ENCODE measurements around the gene NHLH1. TPM values are rescaled to one million over a fixed set of nuclear protein-coding genes. Genes with fewer than 3 reads are reported as not detected.

Gene NHLH1
- total and polyA plus RNA-seq, 10 of the 15 experiments (the other 5 are each of a cell fraction or from before 2014, with no cell fraction given), result 0.22 to 0.98 (median 0.43) TPM; not detected in 1

GRCh38 chr1:160330119-160330518 lies 36.8 kb upstream of the NHLH1 start:
- Histone ChIP-seq H2AFZ (ENCODE audit: control insufficient read depth, low read depth, low read length) (no peak overlapping the region), H3K27me3 (replicated peaks in 1 of 2; ENCODE audit: control insufficient read depth in 2 of 2, insufficient read depth in 2 of 2, low read length in 1 of 2) (no peaks in the 10 kb centered on the region), H3K4me3 (no peak overlapping the region), H3K4me2 (ENCODE audit: control insufficient read depth, insufficient read depth) (no peak overlapping the region), H3K4me1 (ENCODE audit: control insufficient read depth, insufficient read depth, low read length) (no peaks in the 10 kb centered on the region), H3K9ac (ENCODE audit: control insufficient read depth, insufficient read depth, low read length) (no peak overlapping the region), H3K36me3 (ENCODE audit: control insufficient read depth in 2 of 2, insufficient read depth in 2 of 2, low read length in 1 of 2) (peaks cover 10 to 49% of the 10 kb centered on the region in 2 experiments), H3K27ac (ENCODE audit: control insufficient read depth, insufficient read depth) (no peak overlapping the region), H4K20me1 (ENCODE audit: control insufficient read depth, insufficient read depth) (no peaks in the 10 kb centered on the region), H3K79me2 (ENCODE audit: control insufficient read depth, insufficient read depth, low read length) (no peaks in the 10 kb centered on the region), H3K9me3 (replicated peaks; ENCODE audit: control insufficient read depth, insufficient read depth, low read length) (no peaks in the 10 kb centered on the region)
- ATAC-seq, result no peak
- no TSS peak for BruUV-seq (replicated peaks)
- SMC1A ChIA-PET (ENCODE audit: uncharacterized antibody, unreplicated experiment), result interaction anchor here (0.6 to 1.2 kb wide), 4 partner anchors 11 to 70 kb away, joined by 3 to 4 read pairs (median 4); no protein-coding TSS in a partner anchor
- TF ChIP-seq BCLAF1 (IDR thresholded peaks at IDR 0.05), result no peak
- TF ChIP-seq HCFC1 (IDR thresholded peaks at IDR 0.05; ENCODE audit: low read length), result no peak
- no peak for TF ChIP-seq SP1 (IDR thresholded peaks at IDR 0.05; ENCODE audit: low read depth, low read length)
- TF ChIP-seq EED (IDR thresholded peaks at IDR 0.05; ENCODE audit: low read depth), result no peak
- TF ChIP-seq RAD21 (IDR thresholded peaks at IDR 0.05; ENCODE audit: insufficient read depth, low read depth, low read length), result no peak
- no peak for TF ChIP-seq NR2C1 (IDR thresholded peaks at IDR 0.05)
- no peak for FAIRE-seq
- POLR2A ChIA-PET, result interaction anchor here (0.5 to 0.6 kb wide), 2 partner anchors 20 to 24 kb away, joined by 3 to 5 read pairs; no protein-coding TSS in a partner anchor
- CTCF ChIA-PET, result interaction anchor here (0.5 to 1.3 kb wide), 5 partner anchors 12 to 314 kb away, joined by 3 to 7 read pairs (median 3); no protein-coding TSS in a partner anchor
- intact Hi-C loops (cut with micrococcal nuclease; ENCODE audit: unreplicated experiment) (no loop called here), in situ Hi-C loops (cut with MboI) (loop anchor here (25.0 kb wide), 1 partner anchor 1293 kb away; no protein-coding TSS in a partner anchor)
- RAD21 ChIA-PET (ENCODE audit: unreplicated experiment), result no interaction called here
- DNase-seq (ENCODE audit: low read depth, low spot score), result no peak
